Muscle layer of duodenum (tissue), 2 donors: Measurements from ENCODE around the gene ASCL5.

ENCODE experiments used
- H3K27ac ChIP-seq: one replicate; pipeline ENCODE4 v1.7.0; 2013; ENCODE audit warnings: mild to moderate bottlenecking, low read length
- H3K27me3 ChIP-seq: one replicate; pipeline ENCODE4 v1.7.0; 2013; ENCODE audit warnings: low read depth, mild to moderate bottlenecking, control low read depth, low read length
- H3K36me3 ChIP-seq, 2 donors: one replicate each; pipeline ENCODE4 v1.7.0; 2013; ENCODE audit warnings: low read length in 2 of 2, control low read depth in 1 of 2, mild to moderate bottlenecking in 1 of 2; ENCODE audit not compliant: insufficient read depth in 2 of 2, control insufficient read depth in 1 of 2
- H3K4me1 ChIP-seq, 2 donors: one replicate each; pipeline ENCODE4 v1.7.0; 2013; ENCODE audit warnings: low read length in 2 of 2, mild to moderate bottlenecking in 2 of 2, control low read depth in 1 of 2, moderate library complexity in 1 of 2; ENCODE audit not compliant: insufficient read depth in 2 of 2, control insufficient read depth in 1 of 2
- H3K4me3 ChIP-seq, 2 donors: one replicate each; pipeline ENCODE4 v1.7.0; 2013; ENCODE audit warnings: low read length in 2 of 2, low read depth in 1 of 2, mild to moderate bottlenecking in 1 of 2
- H3K9me3 ChIP-seq, 2 donors: one replicate each; pipeline ENCODE4 v1.7.0; 2013; ENCODE audit warnings: low read length in 2 of 2, control low read depth in 1 of 2, mild to moderate bottlenecking in 1 of 2; ENCODE audit not compliant: control insufficient read depth in 1 of 2
- donor health status: healthy.

Gene ASCL5

GRCh38 chr1:201149400-201149799, 22.4 kb upstream of the ASCL5 start:
- Histone ChIP-seq H3K27me3 (no peaks in the 10 kb centered on the region), H3K27ac (no peak overlapping the region), H3K36me3 (peaks cover 61 to 62% of the 10 kb centered on the region in 2 donors), H3K4me1 (peaks cover 9 to 15% of the 10 kb centered on the region in 2 donors), H3K4me3 (no peak overlapping the region), H3K9me3 (no peaks in the 10 kb centered on the region)

- Histone ChIP-seq H3K27me3 (no peaks in the 10 kb centered on the region), H3K4me1 (peaks cover 0 to under 1% of the 10 kb centered on the region in 2 donors), H3K36me3 (peaks cover 78 to 81% of the 10 kb centered on the region in 2 donors), H3K27ac (no peak overlapping the region), H3K9me3 (no peaks in the 10 kb centered on the region), H3K4me3 (no peak overlapping the region)
Measured at GRCh38 chr1:201147396-201148015, 20.5 kb upstream of the ASCL5 start.

GRCh38 chr1:201146626-201147390, 19.8 kb upstream of the ASCL5 start:
- no peaks in the 10 kb centered on the region for H3K4me1 ChIP-seq
- H3K27me3 ChIP-seq, result no peaks in the 10 kb centered on the region
- H3K4me3 ChIP-seq, result no peak overlapping the region
- peaks cover 79 to 88% of the 10 kb centered on the region in 2 donors for H3K36me3 ChIP-seq
- H3K27ac ChIP-seq, result no peak overlapping the region
- no peaks in the 10 kb centered on the region for H3K9me3 ChIP-seq

GRCh38 chr1:201145816-201146215, 18.8 kb upstream of the ASCL5 start:
- H3K4me3 ChIP-seq, result no peak overlapping the region
- H3K36me3 ChIP-seq, result peaks cover 83 to 85% of the 10 kb centered on the region in 2 donors
- no peak overlapping the region for H3K27ac ChIP-seq
- H3K9me3 ChIP-seq, result no peaks in the 10 kb centered on the region
- no peaks in the 10 kb centered on the region for H3K4me1 ChIP-seq
- no peaks in the 10 kb centered on the region for H3K27me3 ChIP-seq

GRCh38 chr1:201145132-201145531, 18.1 kb upstream of the ASCL5 start:
- peaks cover 83 to 86% of the 10 kb centered on the region in 2 donors for H3K36me3 ChIP-seq
- H3K27me3 ChIP-seq, result no peaks in the 10 kb centered on the region
- no peak overlapping the region for H3K27ac ChIP-seq
- H3K9me3 ChIP-seq, result no peaks in the 10 kb centered on the region
- no peak overlapping the region for H3K4me3 ChIP-seq
- no peaks in the 10 kb centered on the region for H3K4me1 ChIP-seq

GRCh38 chr1:201144701-201145100, 17.7 kb upstream of the ASCL5 start:
- no peaks in the 10 kb centered on the region for H3K9me3 ChIP-seq
- H3K27ac ChIP-seq, result no peak overlapping the region
- H3K4me3 ChIP-seq, result no peak overlapping the region
- no peaks in the 10 kb centered on the region for H3K4me1 ChIP-seq
- no peaks in the 10 kb centered on the region for H3K27me3 ChIP-seq
- H3K36me3 ChIP-seq, result peaks cover 78 to 87% of the 10 kb centered on the region in 2 donors

- no peaks in the 10 kb centered on the region for H3K4me1 ChIP-seq
- no peaks in the 10 kb centered on the region for H3K9me3 ChIP-seq
- no peaks in the 10 kb centered on the region for H3K27me3 ChIP-seq
- no peak overlapping the region for H3K27ac ChIP-seq
- H3K36me3 ChIP-seq, result peaks cover 71 to 88% of the 10 kb centered on the region in 2 donors
- no peak overlapping the region for H3K4me3 ChIP-seq
Measured at GRCh38 chr1:201143726-201144635, 17.0 kb upstream of the ASCL5 start.

GRCh38 chr1:201142849-201143725, 16.1 kb upstream of the ASCL5 start:
- Histone ChIP-seq H3K36me3 (peaks cover 64 to 83% of the 10 kb centered on the region in 2 donors), H3K27me3 (no peaks in the 10 kb centered on the region), H3K9me3 (no peaks in the 10 kb centered on the region), H3K4me3 (no peak overlapping the region), H3K4me1 (peaks cover 0 to 4% of the 10 kb centered on the region in 2 donors), H3K27ac (no peak overlapping the region)

- Histone ChIP-seq H3K4me1 (peaks cover under 1 to 13% of the 10 kb centered on the region in 2 donors), H3K36me3 (peaks cover 58 to 79% of the 10 kb centered on the region in 2 donors), H3K9me3 (no peaks in the 10 kb centered on the region), H3K27ac (no peak overlapping the region), H3K4me3 (no peak overlapping the region), H3K27me3 (no peaks in the 10 kb centered on the region)
Measured at GRCh38 chr1:201142011-201142848, 15.2 kb upstream of the ASCL5 start.

GRCh38 chr1:201141418-201141817, 14.4 kb upstream of the ASCL5 start:
- Histone ChIP-seq H3K4me1 (peaks cover 3 to 21% of the 10 kb centered on the region in 2 donors), H3K4me3 (no peak overlapping the region), H3K27ac (no peak overlapping the region), H3K9me3 (no peaks in the 10 kb centered on the region), H3K36me3 (peaks cover 51 to 74% of the 10 kb centered on the region in 2 donors), H3K27me3 (no peaks in the 10 kb centered on the region)
